SK-N-SH treated with all-trans-retinoic acid at 6 μM for 48 hours (cell line): ENCODE results near the gene BYSL.

Source experiments
- ATAC-seq: fragments of 200-7000 bp; cut with Tn5 transposase; 3 replicates; pipeline ENCODE4 v1.9.1; 2020; ENCODE audit warnings: mild to moderate bottlenecking, moderate library complexity
- ARNTL ChIP-seq: fragments of 450-650 bp; formaldehyde crosslinking; IDR thresholded peaks from 2 replicates; pipeline ENCODE4 v1.5.0; 2020; ENCODE audit warnings: low read depth, mild to moderate bottlenecking, moderate library complexity, borderline replicate concordance
- BACH2 ChIP-seq: fragments of 250-450 bp; sonication (Bioruptor Pico); IDR thresholded peaks from 2 replicates; pipeline ENCODE4 v1.9.0; 2021; ENCODE audit warnings: mild to moderate bottlenecking, borderline replicate concordance
- CREB5 ChIP-seq: fragments of 250-450 bp; sonication (Bioruptor Pico); IDR thresholded peaks from 2 replicates; pipeline ENCODE4 v1.5.1; 2020; ENCODE audit warnings: low read depth, mild to moderate bottlenecking, moderate library complexity
- CSDC2 ChIP-seq: fragments of 250-450 bp; sonication (Bioruptor Pico); IDR thresholded peaks from 2 replicates; pipeline ENCODE4 v1.5.0; 2020; ENCODE audit warnings: mild to moderate bottlenecking, moderate library complexity
- CSRNP3 ChIP-seq: fragments of 250-450 bp; sonication (Bioruptor Pico); IDR thresholded peaks from 2 replicates; pipeline ENCODE4 v1.5.1; 2021; ENCODE audit warnings: mild to moderate bottlenecking, moderate library complexity
- ESRRG ChIP-seq: fragments of 250-450 bp; sonication (Bioruptor Pico); IDR thresholded peaks from 2 replicates; pipeline ENCODE4 v1.6.1; 2021; ENCODE audit warnings: mild to moderate bottlenecking
- GLIS3 ChIP-seq: fragments of 250-450 bp; sonication (Bioruptor Pico); IDR thresholded peaks from 2 replicates; pipeline ENCODE4 v1.5.0; 2020; ENCODE audit warnings: mild to moderate bottlenecking, moderate library complexity
- OSR1 ChIP-seq: fragments of 250-450 bp; sonication (Bioruptor Pico); IDR thresholded peaks from 2 replicates; pipeline ENCODE4 v1.8.0; 2022; ENCODE audit warnings: moderate library complexity, mild to moderate bottlenecking, inconsistent platforms
- PATZ1 ChIP-seq: fragments of 250-450 bp; sonication (Bioruptor Pico); IDR thresholded peaks from 2 replicates; pipeline ENCODE4 v1.8.0; 2020; ENCODE audit warnings: mild to moderate bottlenecking, moderate library complexity, borderline replicate concordance
- POU6F1 ChIP-seq: fragments of 250-450 bp; sonication (Bioruptor Pico); IDR thresholded peaks from 2 replicates; pipeline ENCODE4 v1.8.0; 2021; ENCODE audit warnings: low read depth, mild to moderate bottlenecking, moderate library complexity, borderline replicate concordance
- PPARA ChIP-seq: fragments of 250-450 bp; sonication (Bioruptor Pico); IDR thresholded peaks from 2 replicates; pipeline ENCODE4 v1.5.0; 2020; ENCODE audit warnings: mild to moderate bottlenecking, borderline replicate concordance
- RARB ChIP-seq: fragments of 250-450 bp; sonication (Bioruptor Pico); IDR thresholded peaks from 2 replicates; pipeline ENCODE4 v1.8.0; 2021; ENCODE audit warnings: mild to moderate bottlenecking, moderate library complexity
- SNAI2 ChIP-seq: fragments of 250-450 bp; sonication (Bioruptor Pico); IDR thresholded peaks from 2 replicates; pipeline ENCODE4 v1.5.0; 2020; ENCODE audit warnings: mild to moderate bottlenecking, moderate library complexity
- TCF4 ChIP-seq: fragments of 250-450 bp; sonication (Bioruptor Pico); IDR thresholded peaks from 2 replicates; pipeline ENCODE4 v1.8.0; 2021; ENCODE audit warnings: mild to moderate bottlenecking, moderate library complexity, borderline replicate concordance
- TOX ChIP-seq: fragments of 250-450 bp; sonication (Bioruptor Pico); IDR thresholded peaks from 2 replicates; pipeline ENCODE4 v1.8.0; 2021; ENCODE audit warnings: mild to moderate bottlenecking, moderate library complexity, borderline replicate concordance
- TSHZ2 ChIP-seq: fragments of 250-450 bp; sonication (Bioruptor Pico); IDR thresholded peaks from 2 replicates; pipeline ENCODE4 v1.5.0; 2020; ENCODE audit warnings: mild to moderate bottlenecking, moderate library complexity
- ZC3H10 ChIP-seq: fragments of 250-450 bp; sonication (Bioruptor Pico); IDR thresholded peaks from 2 replicates; pipeline ENCODE4 v1.5.1; 2021; ENCODE audit warnings: mild to moderate bottlenecking, moderate library complexity
- ZFP3 ChIP-seq: fragments of 250-450 bp; sonication (Bioruptor Pico); IDR thresholded peaks from 2 replicates; pipeline ENCODE4 v1.5.0; 2020; ENCODE audit warnings: mild to moderate bottlenecking, moderate library complexity
- ZFP30 ChIP-seq: fragments of 450-650 bp; formaldehyde crosslinking; IDR thresholded peaks from 2 replicates; pipeline ENCODE4 v1.5.0; 2022; ENCODE audit warnings: mild to moderate bottlenecking, moderate library complexity
- ZNF565 ChIP-seq: fragments of 450-650 bp; formaldehyde crosslinking; conservative IDR thresholded peaks from 2 replicates; pipeline ENCODE4 v1.5.0; 2020; ENCODE audit warnings: low read depth, mild to moderate bottlenecking, moderate library complexity
- ZNF70 ChIP-seq: fragments of 450-650 bp; formaldehyde crosslinking; IDR thresholded peaks from 2 replicates; pipeline ENCODE4 v1.5.0; 2020; ENCODE audit warnings: mild to moderate bottlenecking, moderate library complexity
- ZNF8 ChIP-seq: fragments of 450-650 bp; formaldehyde crosslinking; IDR thresholded peaks from 2 replicates; pipeline ENCODE4 v1.5.0; 2020; ENCODE audit warnings: mild to moderate bottlenecking, moderate library complexity

BYSL gene

GRCh38 chr6:41935685-41936072 is 14.4 kb downstream of the BYSL start:
- TF ChIP-seq CSDC2 = no peak
- TF ChIP-seq TOX (CRISPR knock-in tag) = no peak
- no peak for TF ChIP-seq ESRRG (CRISPR knock-in tag)
- no peak for TF ChIP-seq ZFP3 (CRISPR knock-in tag)
- TF ChIP-seq SNAI2 = no peak
- no peak for TF ChIP-seq POU6F1 (CRISPR knock-in tag)
- no peak for TF ChIP-seq BACH2 (CRISPR knock-in tag)
- TF ChIP-seq RARB (CRISPR knock-in tag) = no peak
- TF ChIP-seq ZNF8 (CRISPR knock-in tag) = no peak
- TF ChIP-seq CREB5 = no peak
- no peak for TF ChIP-seq ZNF70 (CRISPR knock-in tag)
- TF ChIP-seq ZNF565 (CRISPR knock-in tag) = no peak
- no peak for TF ChIP-seq TSHZ2 (CRISPR knock-in tag)
- no peak for TF ChIP-seq PPARA (CRISPR knock-in tag)
- no peak for TF ChIP-seq ARNTL
- no peak for TF ChIP-seq CSRNP3 (CRISPR knock-in tag)
- peak; percentile 2; the same call in 1 of the 3 replicates for ATAC-seq

- ATAC-seq = peak; percentile 88
- TF ChIP-seq TOX (CRISPR knock-in tag) (no peak), BACH2 (CRISPR knock-in tag) (no peak), ZFP3 (CRISPR knock-in tag) (peak; percentile 93)
These were observed 15.0 kb downstream of the BYSL start for GRCh38 chr6:41936073-41936837.

GRCh38 chr6:41937472-41937860 is 16.2 kb downstream of the BYSL start:
- no peak for TF ChIP-seq OSR1
- TF ChIP-seq, all 23 proteins: peak for 0
- ATAC-seq = no peak

- ATAC-seq = no peak
- TF ChIP-seq TOX (CRISPR knock-in tag) (no peak), OSR1 (no peak), TCF4 (CRISPR knock-in tag) (no peak), BACH2 (CRISPR knock-in tag) (no peak), GLIS3 (no peak), ARNTL (no peak), ZFP30 (CRISPR knock-in tag) (no peak), PATZ1 (CRISPR knock-in tag) (no peak), PPARA (CRISPR knock-in tag) (no peak), CREB5 (no peak), ESRRG (CRISPR knock-in tag) (no peak), CSDC2 (no peak), ZC3H10 (no peak), ZFP3 (CRISPR knock-in tag) (no peak), CSRNP3 (CRISPR knock-in tag) (no peak)
These were observed 16.7 kb downstream of the BYSL start for GRCh38 chr6:41937861-41938574.
